HEK293 (cell line): ENCODE measurements around the gene COL4A1.

ENCODE experiments used
- ATF2 ChIP-seq: fragments of 450-650 bp; formaldehyde crosslinking; IDR thresholded peaks from 2 replicates; pipeline ENCODE4 v1.5.1; 2016; ENCODE audit warnings: missing biosample characterization, missing genetic modification characterization, low read depth
- BCL11A ChIP-seq: fragments of 450-650 bp; formaldehyde crosslinking; IDR thresholded peaks from 2 replicates; pipeline ENCODE4 v1.5.1; 2016; ENCODE audit warnings: low read depth, missing biosample characterization, missing genetic modification characterization
- CTCF ChIP-seq: fragments of 450-650 bp; formaldehyde crosslinking; IDR thresholded peaks from 2 replicates; pipeline ENCODE4 v1.5.1; 2016; ENCODE audit warnings: missing biosample characterization, missing genetic modification characterization
- REST ChIP-seq: fragments of 450-650 bp; formaldehyde crosslinking; IDR thresholded peaks from 2 replicates; pipeline ENCODE4 v1.5.1; 2016; ENCODE audit warnings: missing biosample characterization, missing genetic modification characterization
- TSHZ1 ChIP-seq: fragments of 450-650 bp; formaldehyde crosslinking; IDR thresholded peaks from 2 replicates; pipeline ENCODE4 v1.5.1; 2016; ENCODE audit warnings: missing biosample characterization, missing genetic modification characterization, borderline replicate concordance
- YY1 ChIP-seq: fragments of 450-650 bp; formaldehyde crosslinking; IDR thresholded peaks from 2 replicates; pipeline ENCODE4 v1.5.1; 2018; ENCODE audit warnings: missing biosample characterization, missing genetic modification characterization
- ZNF114 ChIP-seq: fragments of 450-650 bp; formaldehyde crosslinking; IDR thresholded peaks from 2 replicates; pipeline ENCODE4 v1.5.0; 2017; ENCODE audit warnings: missing biosample characterization, missing genetic modification characterization
- ZNF175 ChIP-seq: fragments of 450-650 bp; formaldehyde crosslinking; IDR thresholded peaks from 2 replicates; pipeline ENCODE4 v1.5.1; 2016; ENCODE audit warnings: missing biosample characterization, missing genetic modification characterization
- ZNF223 ChIP-seq: fragments of 450-650 bp; formaldehyde crosslinking; IDR thresholded peaks from 2 replicates; pipeline ENCODE4 v1.5.1; 2016; ENCODE audit warnings: missing biosample characterization, missing genetic modification characterization
- ZNF274 ChIP-seq, 2 experiments: fragments of 200-500 bp in 1 of 2; fragments of 450-650 bp in 1 of 2; sonication (Bioruptor generic) in 1 of 2; formaldehyde crosslinking in 1 of 2; IDR thresholded peaks; 2 replicates each; pipeline versions ENCODE4 v1.5.1 to v1.6.1; 2014 to 2016; ENCODE audit warnings: borderline replicate concordance in 1 of 2, inconsistent platforms in 1 of 2, low read length in 1 of 2, missing biosample characterization in 1 of 2, missing genetic modification characterization in 1 of 2
- ZNF677 ChIP-seq: fragments of 450-650 bp; IDR thresholded peaks from 2 replicates; pipeline ENCODE4 v1.5.0; 2018; ENCODE audit warnings: missing biosample characterization, mild to moderate bottlenecking, missing genetic modification characterization, moderate library complexity

- TF ChIP-seq TSHZ1 (tag by site-specific recombination) (no peak), CTCF (tag by site-specific recombination) (no peak), ATF2 (tag by site-specific recombination) (no peak), ZNF274 (IDR thresholded peaks at IDR 0.05; ENCODE audit: low read length) (no peak), ZNF274 (tag by site-specific recombination; IDR thresholded peaks at IDR 0.05; ENCODE audit: borderline replicate concordance) (no peak), ZNF677 (no peak), REST (tag by site-specific recombination) (no peak), ZNF175 (tag by site-specific recombination) (no peak), BCL11A (tag by site-specific recombination) (no peak), ZNF114 (no peak), ZNF223 (tag by site-specific recombination) (no peak), YY1 (tag by site-specific recombination) (no peak)
Observed at GRCh38 chr13:110281736-110282135, 25.2 kb downstream of the COL4A1 start.
